ENCODE data around the gene TNNC2. TPM values are rescaled to one million over a fixed set of nuclear protein-coding genes. Genes with fewer than 3 reads are reported as not detected.

TNNC2 gene
- total and polyA plus RNA-seq, 2 experiments from 2014 or later = 0.59 to 32.5 TPM

DNA sequence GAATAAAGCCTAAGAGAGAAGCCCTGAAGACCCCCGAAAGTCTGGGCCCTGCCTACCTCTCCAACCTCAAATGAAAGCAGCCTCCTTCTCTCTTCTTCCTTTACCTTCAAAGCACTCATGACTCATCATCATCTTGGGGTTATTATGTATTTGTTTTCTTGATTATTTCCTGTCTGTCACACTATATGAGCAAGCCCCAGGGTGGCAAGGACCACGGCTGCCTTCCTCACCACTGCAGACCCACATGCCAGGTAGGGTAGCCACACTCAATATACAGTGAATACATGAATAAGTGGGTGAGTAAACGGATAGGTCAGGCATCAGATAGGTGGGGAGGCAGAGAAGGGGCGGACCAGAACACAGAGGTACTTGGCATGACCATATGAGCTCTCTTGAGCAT lies 44.2 kb downstream of the TNNC2 start:
- Histone ChIP-seq H3K36me3 (ENCODE audit: insufficient read depth) (no peaks in the 10 kb centered on the region), H3K4me3 (no peak overlapping the region), H3K4me2 (no peak overlapping the region), H3K9me2 (ENCODE audit: insufficient read depth) (no peaks in the 10 kb centered on the region), H3K4me1 (ENCODE audit: insufficient read depth) (no peaks in the 10 kb centered on the region), H3F3A (replicated peaks; ENCODE audit: low read depth) (no peaks in the 10 kb centered on the region), H3K27me3 (ENCODE audit: insufficient read depth) (no peaks in the 10 kb centered on the region), H3K79me2 (replicated peaks; ENCODE audit: insufficient read depth) (no peaks in the 10 kb centered on the region), H2AFZ (0 out of 2 replicates have a peak overlapping the region, but pooled peaks have one; percentile 56), H3K27ac (ENCODE audit: low read depth) (no peak overlapping the region), H4K20me1 (replicated peaks; ENCODE audit: insufficient read depth) (no peaks in the 10 kb centered on the region)
- DNase-seq (ENCODE audit: low spot score) (no peak), ATAC-seq (no peak)
- no peak overlapping the region for H3K27ac Mint-ChIP-seq
- H3K27me3 Mint-ChIP-seq (ENCODE audit: insufficient read depth, low read depth, poor library complexity) = peaks cover 2% of the 10 kb centered on the region
- no peaks in the 10 kb centered on the region for H3K4me1 Mint-ChIP-seq
- TF ChIP-seq, protein P1, sequence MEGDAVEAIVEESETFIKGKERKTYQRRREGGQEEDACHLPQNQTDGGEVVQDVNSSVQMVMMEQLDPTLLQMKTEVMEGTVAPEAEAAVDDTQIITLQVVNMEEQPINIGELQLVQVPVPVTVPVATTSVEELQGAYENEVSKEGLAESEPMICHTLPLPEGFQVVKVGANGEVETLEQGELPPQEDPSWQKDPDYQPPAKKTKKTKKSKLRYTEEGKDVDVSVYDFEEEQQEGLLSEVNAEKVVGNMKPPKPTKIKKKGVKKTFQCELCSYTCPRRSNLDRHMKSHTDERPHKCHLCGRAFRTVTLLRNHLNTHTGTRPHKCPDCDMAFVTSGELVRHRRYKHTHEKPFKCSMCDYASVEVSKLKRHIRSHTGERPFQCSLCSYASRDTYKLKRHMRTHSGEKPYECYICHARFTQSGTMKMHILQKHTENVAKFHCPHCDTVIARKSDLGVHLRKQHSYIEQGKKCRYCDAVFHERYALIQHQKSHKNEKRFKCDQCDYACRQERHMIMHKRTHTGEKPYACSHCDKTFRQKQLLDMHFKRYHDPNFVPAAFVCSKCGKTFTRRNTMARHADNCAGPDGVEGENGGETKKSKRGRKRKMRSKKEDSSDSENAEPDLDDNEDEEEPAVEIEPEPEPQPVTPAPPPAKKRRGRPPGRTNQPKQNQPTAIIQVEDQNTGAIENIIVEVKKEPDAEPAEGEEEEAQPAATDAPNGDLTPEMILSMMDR (conservative IDR thresholded peaks at IDR 0.05; ENCODE audit: low read depth in 2 of 2) = no peak
- no peak for TF ChIP-seq EZH2phosphoT487 (IDR thresholded peaks at IDR 0.05; ENCODE audit: unreplicated experiment)
- no peak for TF ChIP-seq ZNF114 (CRISPR knock-in tag; IDR thresholded peaks at IDR 0.05)
- no peak overlapping the region for H3K4me3 Mint-ChIP-seq
- no peaks in the 10 kb centered on the region for H3K36me3 Mint-ChIP-seq (ENCODE audit: low read depth)
- no peaks in the 10 kb centered on the region for H3K9me3 Mint-ChIP-seq

DNA sequence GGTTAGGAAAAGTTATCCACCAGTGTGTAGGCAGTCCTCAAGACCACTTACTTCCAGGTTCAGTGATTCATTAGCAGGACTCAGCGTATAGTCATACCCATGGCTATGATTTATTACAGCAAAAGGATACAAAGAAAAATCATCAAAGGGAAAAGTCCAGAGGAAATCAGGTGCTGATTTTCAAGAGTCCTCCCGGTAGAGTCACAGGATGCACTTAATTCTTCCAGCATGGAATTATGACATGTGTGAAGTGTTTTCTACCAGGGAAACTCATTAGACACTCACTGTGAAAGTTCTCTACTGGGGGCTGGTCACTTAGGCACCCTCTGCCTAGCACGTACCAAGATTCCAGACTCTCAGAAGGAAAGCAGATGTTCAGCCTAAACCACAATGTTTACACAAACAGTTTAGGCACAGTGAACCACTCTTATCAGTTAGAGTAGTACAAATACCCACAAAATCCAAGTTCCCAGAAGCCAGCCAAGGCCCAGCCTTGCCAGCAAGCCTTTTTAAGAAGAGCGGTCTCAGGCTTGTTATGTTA lies 45.7 kb downstream of the TNNC2 start:
- H3K4me2 ChIP-seq = no peak overlapping the region
- no peaks in the 10 kb centered on the region for H3F3A ChIP-seq (replicated peaks; ENCODE audit: low read depth)
- Mint-ChIP-seq H3K27ac (no peak overlapping the region), H3K9me3 (no peaks in the 10 kb centered on the region; the same call in 2 of the 3 replicates), H3K27me3 (ENCODE audit: insufficient read depth, low read depth, poor library complexity) (peaks cover 2% of the 10 kb centered on the region), H3K4me3 (no peak overlapping the region), H3K36me3 (ENCODE audit: low read depth) (no peaks in the 10 kb centered on the region), H3K4me1 (no peaks in the 10 kb centered on the region)
- H3K4me3 ChIP-seq = no peak overlapping the region
- no peaks in the 10 kb centered on the region for H3K27me3 ChIP-seq (ENCODE audit: insufficient read depth)
- no peak for DNase-seq (ENCODE audit: low spot score)
- H3K79me2 ChIP-seq (replicated peaks; ENCODE audit: insufficient read depth) = no peaks in the 10 kb centered on the region
- H4K20me1 ChIP-seq (replicated peaks; ENCODE audit: insufficient read depth) = no peaks in the 10 kb centered on the region
- no peak for ATAC-seq
- no peaks in the 10 kb centered on the region for H3K4me1 ChIP-seq (ENCODE audit: insufficient read depth)
- H2AFZ ChIP-seq = peak overlapping the region; percentile 56; the same call in 1 of the 2 replicates
- H3K27ac ChIP-seq (ENCODE audit: low read depth) = no peak overlapping the region
- H3K9me2 ChIP-seq (ENCODE audit: insufficient read depth) = no peaks in the 10 kb centered on the region
- H3K36me3 ChIP-seq (ENCODE audit: insufficient read depth) = no peaks in the 10 kb centered on the region
- TF ChIP-seq, protein P2, sequence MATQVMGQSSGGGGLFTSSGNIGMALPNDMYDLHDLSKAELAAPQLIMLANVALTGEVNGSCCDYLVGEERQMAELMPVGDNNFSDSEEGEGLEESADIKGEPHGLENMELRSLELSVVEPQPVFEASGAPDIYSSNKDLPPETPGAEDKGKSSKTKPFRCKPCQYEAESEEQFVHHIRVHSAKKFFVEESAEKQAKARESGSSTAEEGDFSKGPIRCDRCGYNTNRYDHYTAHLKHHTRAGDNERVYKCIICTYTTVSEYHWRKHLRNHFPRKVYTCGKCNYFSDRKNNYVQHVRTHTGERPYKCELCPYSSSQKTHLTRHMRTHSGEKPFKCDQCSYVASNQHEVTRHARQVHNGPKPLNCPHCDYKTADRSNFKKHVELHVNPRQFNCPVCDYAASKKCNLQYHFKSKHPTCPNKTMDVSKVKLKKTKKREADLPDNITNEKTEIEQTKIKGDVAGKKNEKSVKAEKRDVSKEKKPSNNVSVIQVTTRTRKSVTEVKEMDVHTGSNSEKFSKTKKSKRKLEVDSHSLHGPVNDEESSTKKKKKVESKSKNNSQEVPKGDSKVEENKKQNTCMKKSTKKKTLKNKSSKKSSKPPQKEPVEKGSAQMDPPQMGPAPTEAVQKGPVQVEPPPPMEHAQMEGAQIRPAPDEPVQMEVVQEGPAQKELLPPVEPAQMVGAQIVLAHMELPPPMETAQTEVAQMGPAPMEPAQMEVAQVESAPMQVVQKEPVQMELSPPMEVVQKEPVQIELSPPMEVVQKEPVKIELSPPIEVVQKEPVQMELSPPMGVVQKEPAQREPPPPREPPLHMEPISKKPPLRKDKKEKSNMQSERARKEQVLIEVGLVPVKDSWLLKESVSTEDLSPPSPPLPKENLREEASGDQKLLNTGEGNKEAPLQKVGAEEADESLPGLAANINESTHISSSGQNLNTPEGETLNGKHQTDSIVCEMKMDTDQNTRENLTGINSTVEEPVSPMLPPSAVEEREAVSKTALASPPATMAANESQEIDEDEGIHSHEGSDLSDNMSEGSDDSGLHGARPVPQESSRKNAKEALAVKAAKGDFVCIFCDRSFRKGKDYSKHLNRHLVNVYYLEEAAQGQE (IDR thresholded peaks at IDR 0.05; ENCODE audit: unreplicated experiment) = no peak
- TF ChIP-seq JUNB (IDR thresholded peaks at IDR 0.05; ENCODE audit: unreplicated experiment) (no peak), POLR2AphosphoS5 (IDR thresholded peaks at IDR 0.05; ENCODE audit: low read depth) (no peak), ZNF331 (CRISPR knock-in tag; IDR thresholded peaks at IDR 0.05; ENCODE audit: low read depth) (no peak), NANOG (IDR thresholded peaks at IDR 0.05; ENCODE audit: borderline replicate concordance) (no peak), STAT1 (IDR thresholded peaks at IDR 0.05; ENCODE audit: unreplicated experiment) (no peak), ZNF114 (CRISPR knock-in tag; IDR thresholded peaks at IDR 0.05) (no peak), CREB1 (CRISPR knock-in tag; IDR thresholded peaks at IDR 0.05; ENCODE audit: low read depth) (no peak)
- TF ChIP-seq, protein P3, sequence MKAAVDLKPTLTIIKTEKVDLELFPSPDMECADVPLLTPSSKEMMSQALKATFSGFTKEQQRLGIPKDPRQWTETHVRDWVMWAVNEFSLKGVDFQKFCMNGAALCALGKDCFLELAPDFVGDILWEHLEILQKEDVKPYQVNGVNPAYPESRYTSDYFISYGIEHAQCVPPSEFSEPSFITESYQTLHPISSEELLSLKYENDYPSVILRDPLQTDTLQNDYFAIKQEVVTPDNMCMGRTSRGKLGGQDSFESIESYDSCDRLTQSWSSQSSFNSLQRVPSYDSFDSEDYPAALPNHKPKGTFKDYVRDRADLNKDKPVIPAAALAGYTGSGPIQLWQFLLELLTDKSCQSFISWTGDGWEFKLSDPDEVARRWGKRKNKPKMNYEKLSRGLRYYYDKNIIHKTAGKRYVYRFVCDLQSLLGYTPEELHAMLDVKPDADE (IDR thresholded peaks at IDR 0.05) = no peak
- TF ChIP-seq, protein P1 (conservative IDR thresholded peaks at IDR 0.05; ENCODE audit: low read depth in 2 of 2) = no peak

Measured in GM23338 (cell line).